Activated CD8-positive, alpha-beta T cell treated with anti-CD3 and anti-CD28 coated beads for 36 hours (primary cell): Measurements from ENCODE around the gene SFMBT1. TPM values are rescaled to one million over a fixed set of nuclear protein-coding genes. Genes with fewer than 3 reads are reported as not detected.

Experiments used
- ATAC-seq: fragments of 200-7000 bp; cut with Tn5 transposase; one replicate; pipeline ENCODE4 v1.10.0; 2021; ENCODE audit warnings: mild to moderate bottlenecking, moderate library complexity
- CTCF ChIA-PET: fragments of 350-600 bp; sonication (Branson Sonifier 250); formaldehyde crosslinking; loops from one replicate; lab custom pipeline; 2021; ENCODE audit warnings: antibody characterized with exemption; lab: Charles Lee
- POLR2A ChIA-PET: fragments of 350-600 bp; sonication (Branson Sonifier 250); formaldehyde crosslinking; loops from one replicate; lab custom pipeline; 2021; ENCODE audit warnings: antibody characterized with exemption; lab: Charles Lee
- DNase-seq: peaks from one replicate; pipeline ENCODE4 v3.0.0-alpha.2; 2020
- H3K27ac Mint-ChIP-seq: one replicate; pipeline ENCODE4 v1.8.0; 2021; ENCODE audit warnings: mild to moderate bottlenecking, mixed read lengths
- H3K27me3 Mint-ChIP-seq: one replicate; pipeline ENCODE4 v1.8.0; 2021; ENCODE audit warnings: mixed read lengths
- H3K36me3 Mint-ChIP-seq: one replicate; pipeline ENCODE4 v1.8.0; 2021; ENCODE audit warnings: low read depth, mixed read lengths
- H3K4me1 Mint-ChIP-seq: one replicate; pipeline ENCODE4 v1.8.0; 2021; ENCODE audit warnings: low read depth, mixed read lengths
- H3K4me3 Mint-ChIP-seq: one replicate; pipeline ENCODE4 v1.8.0; 2021; ENCODE audit warnings: mild to moderate bottlenecking, moderate library complexity, mixed read lengths
- H3K9me3 Mint-ChIP-seq: one replicate; pipeline ENCODE4 v1.8.0; 2021; ENCODE audit warnings: mixed read lengths
- intact Hi-C: fragments of 100-400 bp; cut with micrococcal nuclease; formaldehyde crosslinking; loops from one replicate; pipeline ENCODE4 v1.10.0; 2022
- total RNA-seq, 2 experiments: library from RNA; stranded (reverse); gene quantifications; one replicate each; pipeline ENCODE4 v1.2.3, GENCODE V29; 2021
- TF ChIP-seq, protein P1 (sequence below): fragments of 200-600 bp; IDR thresholded peaks from one replicate; pipeline ENCODE4 v1.8.0; 2022; ENCODE audit warnings: antibody characterized with exemption, mild to moderate bottlenecking

The SFMBT1 gene
- total RNA-seq, 2 experiments from 2014 or later, result 17.8 to 20.1 TPM

DNA sequence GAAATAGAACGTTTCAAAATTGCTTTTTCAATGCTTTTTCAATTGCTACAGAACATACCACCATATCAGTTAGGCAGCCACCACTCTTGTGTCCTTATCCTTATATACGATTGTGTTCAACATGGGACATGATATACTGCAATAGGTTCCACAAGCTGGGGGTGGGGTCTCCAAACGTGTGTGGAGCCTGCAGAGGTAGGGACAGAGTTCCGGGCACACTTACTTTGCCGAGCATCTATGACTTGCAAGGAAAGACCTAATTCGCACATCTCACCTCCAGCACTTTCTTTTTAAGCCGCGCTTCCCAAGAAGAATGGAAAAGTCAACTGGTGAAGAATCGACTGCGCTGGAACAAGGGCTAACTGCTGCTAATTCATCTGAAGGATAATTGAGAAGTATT lies 39.6 kb upstream of the SFMBT1 start:
- CTCF ChIA-PET, result no interaction called here
- no peaks in the 10 kb centered on the region for H3K9me3 Mint-ChIP-seq
- H3K4me1 Mint-ChIP-seq, result no peaks in the 10 kb centered on the region
- TF ChIP-seq, protein P1, sequence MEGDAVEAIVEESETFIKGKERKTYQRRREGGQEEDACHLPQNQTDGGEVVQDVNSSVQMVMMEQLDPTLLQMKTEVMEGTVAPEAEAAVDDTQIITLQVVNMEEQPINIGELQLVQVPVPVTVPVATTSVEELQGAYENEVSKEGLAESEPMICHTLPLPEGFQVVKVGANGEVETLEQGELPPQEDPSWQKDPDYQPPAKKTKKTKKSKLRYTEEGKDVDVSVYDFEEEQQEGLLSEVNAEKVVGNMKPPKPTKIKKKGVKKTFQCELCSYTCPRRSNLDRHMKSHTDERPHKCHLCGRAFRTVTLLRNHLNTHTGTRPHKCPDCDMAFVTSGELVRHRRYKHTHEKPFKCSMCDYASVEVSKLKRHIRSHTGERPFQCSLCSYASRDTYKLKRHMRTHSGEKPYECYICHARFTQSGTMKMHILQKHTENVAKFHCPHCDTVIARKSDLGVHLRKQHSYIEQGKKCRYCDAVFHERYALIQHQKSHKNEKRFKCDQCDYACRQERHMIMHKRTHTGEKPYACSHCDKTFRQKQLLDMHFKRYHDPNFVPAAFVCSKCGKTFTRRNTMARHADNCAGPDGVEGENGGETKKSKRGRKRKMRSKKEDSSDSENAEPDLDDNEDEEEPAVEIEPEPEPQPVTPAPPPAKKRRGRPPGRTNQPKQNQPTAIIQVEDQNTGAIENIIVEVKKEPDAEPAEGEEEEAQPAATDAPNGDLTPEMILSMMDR, result no peak
- no peaks in the 10 kb centered on the region for H3K27me3 Mint-ChIP-seq
- peaks cover 4% of the 10 kb centered on the region for H3K36me3 Mint-ChIP-seq
- no peak overlapping the region for H3K4me3 Mint-ChIP-seq
- no peak overlapping the region for H3K27ac Mint-ChIP-seq
- DNase-seq, result no peak
- no peak for ATAC-seq
- intact Hi-C loops, result no loop called here
- POLR2A ChIA-PET, result no interaction called here

DNA sequence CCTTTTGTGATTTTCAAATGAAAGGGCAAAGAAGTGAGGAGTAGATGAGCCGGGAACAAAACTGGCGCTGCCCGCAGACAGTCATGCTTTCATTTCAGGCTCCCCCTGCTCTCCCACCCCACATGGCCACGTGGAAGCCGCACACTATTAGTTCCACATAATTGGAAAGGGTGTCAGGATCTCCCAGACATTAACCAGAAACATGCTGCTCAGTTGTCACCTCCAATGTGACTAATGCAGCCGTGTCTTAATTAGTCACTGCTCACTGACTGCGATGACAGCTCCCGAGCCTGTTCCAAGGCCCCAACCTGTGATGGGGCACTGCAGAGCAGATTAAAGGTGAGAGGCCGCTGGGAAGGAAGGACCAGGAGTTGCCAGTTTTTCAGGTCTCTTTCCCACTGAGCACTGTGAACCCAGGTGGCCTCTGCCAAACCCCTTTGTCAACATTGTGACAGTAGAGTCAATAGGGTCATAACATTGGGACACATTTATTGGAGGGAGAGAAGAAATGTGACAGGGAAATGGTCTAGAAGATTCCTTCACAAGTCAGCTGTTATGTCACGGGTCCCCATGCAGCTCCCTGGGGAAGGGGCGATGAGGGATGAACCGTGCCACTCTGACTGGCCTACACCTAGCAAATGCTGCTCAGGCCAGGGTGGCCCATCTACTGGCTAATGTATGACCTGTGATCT lies 38.6 kb upstream of the SFMBT1 start:
- Mint-ChIP-seq H3K27me3 (no peaks in the 10 kb centered on the region), H3K36me3 (peaks cover 2% of the 10 kb centered on the region), H3K4me3 (no peak overlapping the region), H3K9me3 (no peaks in the 10 kb centered on the region), H3K4me1 (no peaks in the 10 kb centered on the region), H3K27ac (peak overlapping the region; percentile 49)
- no peak for DNase-seq
- ATAC-seq, result peak; percentile 42
- CTCF ChIA-PET, result interaction anchor here (0.9 to 1.3 kb wide), 3 partner anchors 11 to 26 kb away, joined by 3 to 7 read pairs (median 4); no protein-coding TSS in a partner anchor
- intact Hi-C loops, result no loop called here
- POLR2A ChIA-PET, result interaction anchor here (1.6 kb wide), 1 partner anchor 11 kb away, joined by 8 read pairs; no protein-coding TSS in a partner anchor
- TF ChIP-seq, protein P1, result no peak

DNA sequence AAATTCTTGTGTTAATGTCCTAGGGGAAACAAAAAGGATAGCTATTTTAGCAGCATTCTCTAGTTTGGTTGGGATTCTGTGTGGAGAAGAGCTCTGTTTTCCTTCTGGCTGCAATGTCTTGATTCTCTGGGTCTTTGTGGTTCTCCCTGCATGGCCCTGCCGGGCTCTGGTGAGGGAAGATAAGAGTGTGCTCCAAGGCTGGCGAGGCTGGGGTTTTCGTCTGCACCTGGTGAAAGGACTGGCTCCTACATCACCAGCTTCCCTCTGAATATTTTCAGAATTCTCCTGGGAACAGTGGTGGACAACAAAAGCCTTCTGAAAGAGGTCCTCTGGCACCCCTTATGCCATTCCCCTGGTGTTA lies 38.1 kb upstream of the SFMBT1 start:
- POLR2A ChIA-PET, result interaction anchor here (1.6 kb wide), 1 partner anchor 11 kb away, joined by 8 read pairs; no protein-coding TSS in a partner anchor

DNA sequence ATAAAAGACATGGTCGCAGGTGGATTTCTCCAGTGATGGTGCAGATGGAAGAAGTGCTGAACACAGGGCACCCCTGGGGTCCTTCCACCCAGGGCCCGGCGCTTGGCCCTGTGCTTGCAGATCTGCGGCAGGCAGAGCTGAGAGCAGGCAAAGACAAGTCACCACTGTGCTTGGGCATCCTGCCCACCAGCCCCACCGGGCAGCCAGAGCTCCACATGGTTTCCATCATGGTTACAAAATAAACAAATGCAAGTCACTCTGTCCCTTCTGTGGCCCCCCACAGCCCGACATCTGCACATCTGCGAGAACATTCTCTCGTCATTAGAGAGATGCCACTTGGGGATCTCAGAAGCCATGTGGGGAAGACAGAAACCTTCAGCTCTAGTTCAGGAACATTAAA lies 37.6 kb upstream of the SFMBT1 start:
- Mint-ChIP-seq H3K27me3 (no peaks in the 10 kb centered on the region), H3K4me1 (no peaks in the 10 kb centered on the region), H3K9me3 (no peaks in the 10 kb centered on the region), H3K36me3 (peaks cover 2% of the 10 kb centered on the region), H3K4me3 (no peak overlapping the region), H3K27ac (peak overlapping the region; percentile 26)
- DNase-seq (no peak), ATAC-seq (no peak)
- ChIA-PET POLR2A (interaction anchor here (1.6 kb wide), 1 partner anchor 10 kb away, joined by 8 read pairs; no protein-coding TSS in a partner anchor), CTCF (interaction anchor here (0.9 to 1.3 kb wide), 3 partner anchors 10 to 27 kb away, joined by 3 to 7 read pairs (median 4); no protein-coding TSS in a partner anchor)
- TF ChIP-seq, protein P1, result no peak
- intact Hi-C loops, result no loop called here

More for the DNA sequence above, 38.1 kb upstream of the SFMBT1 start:
- no peak for DNase-seq
- Mint-ChIP-seq H3K4me1 (no peaks in the 10 kb centered on the region), H3K27me3 (no peaks in the 10 kb centered on the region), H3K36me3 (peaks cover 2% of the 10 kb centered on the region), H3K27ac (peak overlapping the region; percentile 26), H3K9me3 (no peaks in the 10 kb centered on the region), H3K4me3 (no peak overlapping the region)
- no peak for ATAC-seq
- intact Hi-C loops, result no loop called here
- TF ChIP-seq, protein P1, result no peak
- CTCF ChIA-PET, result interaction anchor here (0.9 to 1.3 kb wide), 3 partner anchors 10 to 27 kb away, joined by 3 to 7 read pairs (median 4); no protein-coding TSS in a partner anchor

DNA sequence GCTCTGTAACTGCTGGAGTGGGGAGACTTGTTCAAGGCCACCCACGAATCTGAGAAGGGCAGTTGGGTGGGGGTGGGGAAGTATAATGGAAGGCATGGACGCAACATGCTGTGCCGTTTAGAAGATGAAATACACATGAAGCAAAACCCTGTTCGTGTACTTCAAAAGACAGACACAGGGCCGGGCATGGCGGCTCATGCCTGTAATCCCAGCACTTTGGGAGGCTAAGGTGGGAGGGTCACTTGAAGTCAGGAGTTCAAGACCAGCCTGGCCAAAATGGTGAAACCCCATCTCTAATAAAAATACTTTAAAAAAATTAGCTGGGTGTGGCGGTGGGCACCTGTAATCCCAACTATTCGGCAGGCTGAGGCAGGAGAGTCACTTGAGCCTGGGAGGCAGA lies 36.9 kb upstream of the SFMBT1 start:
- DNase-seq (no peak), ATAC-seq (no peak)
- TF ChIP-seq, protein P1, result no peak
- no peaks in the 10 kb centered on the region for H3K36me3 Mint-ChIP-seq
- no peaks in the 10 kb centered on the region for H3K4me1 Mint-ChIP-seq
- intact Hi-C loops, result no loop called here
- no peaks in the 10 kb centered on the region for H3K9me3 Mint-ChIP-seq
- ChIA-PET POLR2A (no interaction called here), CTCF (no interaction called here)
- no peak overlapping the region for H3K27ac Mint-ChIP-seq
- H3K4me3 Mint-ChIP-seq, result no peak overlapping the region
- H3K27me3 Mint-ChIP-seq, result no peaks in the 10 kb centered on the region
